Measurements from ENCODE around the gene UBE2R2.

The UBE2R2 gene

GRCh38 chr9:33964086-33964768 lies 147.3 kb downstream of the UBE2R2 start:
- DNase-seq, result peak in 1 of 10 donors; percentile 52
- intact Hi-C loops (cut with DNase I), result no loop called here

Measured in posterior cingulate gyrus (tissue), 11 donors.